GM23338 (cell line): Measurements from ENCODE around the gene ATF4.

Experiments
- CTCF ChIP-seq, 2 experiments: fragments of 200-600 bp in 1 of 2; sonication (generic) in 1 of 2; conservative IDR thresholded peaks; 2 replicates each; pipeline versions ENCODE4 v1.5.1 to v1.6.1; 2016 to 2017; ENCODE audit warnings: antibody characterized with exemption in 2 of 2, low read depth in 2 of 2, mild to moderate bottlenecking in 2 of 2, moderate library complexity in 1 of 2
- EZH2 ChIP-seq: fragments of 200-600 bp; sonication (generic); IDR thresholded peaks from one replicate; pipeline ENCODE4 v1.8.0; 2017; ENCODE audit warnings: antibody characterized with exemption, mild to moderate bottlenecking, low read depth; ENCODE audit not compliant: unreplicated experiment
- NANOG ChIP-seq: IDR thresholded peaks from 2 replicates; pipeline ENCODE4 v1.6.1; 2016; ENCODE audit warnings: antibody characterized with exemption, borderline replicate concordance
- POLR2AphosphoS5 ChIP-seq: IDR thresholded peaks from 2 replicates; pipeline ENCODE4 v1.6.1; 2016; ENCODE audit warnings: antibody characterized with exemption, low read depth
- TF ChIP-seq, protein P1 (sequence below): IDR thresholded peaks from one replicate; pipeline ENCODE4 v1.6.1; 2018; ENCODE audit warnings: antibody characterized with exemption; ENCODE audit not compliant: unreplicated experiment

GRCh38 chr22:39517470-39517869 is 2.9 kb upstream of the ATF4 start:
- TF ChIP-seq CTCF (conservative IDR thresholded peaks at IDR 0.05; ENCODE audit: low read depth in 2 of 2) (no peak), POLR2AphosphoS5 (no peak), EZH2 (no peak), NANOG (no peak)
- TF ChIP-seq, protein P1, sequence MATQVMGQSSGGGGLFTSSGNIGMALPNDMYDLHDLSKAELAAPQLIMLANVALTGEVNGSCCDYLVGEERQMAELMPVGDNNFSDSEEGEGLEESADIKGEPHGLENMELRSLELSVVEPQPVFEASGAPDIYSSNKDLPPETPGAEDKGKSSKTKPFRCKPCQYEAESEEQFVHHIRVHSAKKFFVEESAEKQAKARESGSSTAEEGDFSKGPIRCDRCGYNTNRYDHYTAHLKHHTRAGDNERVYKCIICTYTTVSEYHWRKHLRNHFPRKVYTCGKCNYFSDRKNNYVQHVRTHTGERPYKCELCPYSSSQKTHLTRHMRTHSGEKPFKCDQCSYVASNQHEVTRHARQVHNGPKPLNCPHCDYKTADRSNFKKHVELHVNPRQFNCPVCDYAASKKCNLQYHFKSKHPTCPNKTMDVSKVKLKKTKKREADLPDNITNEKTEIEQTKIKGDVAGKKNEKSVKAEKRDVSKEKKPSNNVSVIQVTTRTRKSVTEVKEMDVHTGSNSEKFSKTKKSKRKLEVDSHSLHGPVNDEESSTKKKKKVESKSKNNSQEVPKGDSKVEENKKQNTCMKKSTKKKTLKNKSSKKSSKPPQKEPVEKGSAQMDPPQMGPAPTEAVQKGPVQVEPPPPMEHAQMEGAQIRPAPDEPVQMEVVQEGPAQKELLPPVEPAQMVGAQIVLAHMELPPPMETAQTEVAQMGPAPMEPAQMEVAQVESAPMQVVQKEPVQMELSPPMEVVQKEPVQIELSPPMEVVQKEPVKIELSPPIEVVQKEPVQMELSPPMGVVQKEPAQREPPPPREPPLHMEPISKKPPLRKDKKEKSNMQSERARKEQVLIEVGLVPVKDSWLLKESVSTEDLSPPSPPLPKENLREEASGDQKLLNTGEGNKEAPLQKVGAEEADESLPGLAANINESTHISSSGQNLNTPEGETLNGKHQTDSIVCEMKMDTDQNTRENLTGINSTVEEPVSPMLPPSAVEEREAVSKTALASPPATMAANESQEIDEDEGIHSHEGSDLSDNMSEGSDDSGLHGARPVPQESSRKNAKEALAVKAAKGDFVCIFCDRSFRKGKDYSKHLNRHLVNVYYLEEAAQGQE, result no peak
